HG02943 (cell line): Measurements from ENCODE around the gene TGM6.

ENCODE experiments used
- ATAC-seq: cut with Tn5 transposase; IDR thresholded peaks from one replicate; pipeline ENCODE4 v1.9.1; 2021; ENCODE audit warnings: mild to moderate bottlenecking, low read depth, moderate library complexity; ENCODE audit not compliant: unreplicated experiment

Gene TGM6

GRCh38 chr20:2476742-2477615 lies 96.3 kb downstream of the TGM6 start:
- no peak for ATAC-seq

GRCh38 chr20:2480381-2480780 lies 99.7 kb downstream of the TGM6 start:
- no peak for ATAC-seq
